Kidney (tissue), 14 donors: ENCODE results near the gene KLK8. TPM values are rescaled to one million over a fixed set of nuclear protein-coding genes. Genes with fewer than 3 reads are reported as not detected.
A peak's percentile ranks its signal among the peaks of the same experiment; 100 is the strongest.

Source experiments
- DNase-seq, 5 donors: peaks; one replicate each; pipeline ENCODE4 v3.0.0-alpha.2; 2013 to 2020
- FAIRE-seq: peaks from 2 replicates; lab custom pipeline; 2012; peaks lifted over from hg19 to GRCh38; lab: Jason Lieb, UNC
- H3K27ac ChIP-seq, 2 donors: one replicate each; pipeline ENCODE4 v1.7.0; 2013; ENCODE audit warnings: low read depth in 2 of 2, low read length in 2 of 2, inconsistent platforms in 1 of 2
- H3K27me3 ChIP-seq: one replicate; pipeline ENCODE4 v1.7.1; 2013; ENCODE audit warnings: low read length, inconsistent platforms; ENCODE audit not compliant: control insufficient read depth, insufficient read depth
- H3K36me3 ChIP-seq, 3 donors: one replicate each; pipeline versions ENCODE4 v1.7.0 to v1.7.1; 2013; ENCODE audit warnings: low read length in 3 of 3, control low read depth in 1 of 3, inconsistent platforms in 1 of 3; ENCODE audit not compliant: insufficient read depth in 3 of 3, control insufficient read depth in 2 of 3
- H3K4me1 ChIP-seq, 3 donors: one replicate each; pipeline versions ENCODE4 v1.7.0 to v1.7.1; 2013; ENCODE audit warnings: low read length in 3 of 3, inconsistent platforms in 1 of 3, low read depth in 1 of 3; ENCODE audit not compliant: control insufficient read depth in 2 of 3, insufficient read depth in 2 of 3
- H3K4me3 ChIP-seq, 3 donors: one replicate each; pipeline versions ENCODE4 v1.7.0 to v1.8.1; 2013; ENCODE audit warnings: low read length in 3 of 3, control low read depth in 1 of 3, inconsistent platforms in 1 of 3
- H3K9ac ChIP-seq, 3 donors: one replicate each; pipeline versions ENCODE4 v1.7.0 to v1.7.1; 2013; ENCODE audit warnings: low read length in 3 of 3, control low read depth in 1 of 3, inconsistent platforms in 1 of 3
- H3K9me3 ChIP-seq, 3 donors: one replicate each; pipeline versions ENCODE4 v1.7.0 to v1.7.1; 2013; ENCODE audit warnings: low read length in 3 of 3, control low read depth in 1 of 3, inconsistent platforms in 1 of 3; ENCODE audit not compliant: control insufficient read depth in 2 of 3, insufficient read depth in 1 of 3
- intact Hi-C: fragments of 100-400 bp; cut with DNase I; formaldehyde crosslinking; loops from one replicate; pipeline ENCODE4 v1.11.1; 2022
- polyA plus RNA-seq: library from polyadenylated mRNA; stranded (reverse); fragments of 350-450 nt; fragmentation: Illumina TruSeq; extraction: RNeasy Lipid Tissue Mini Kit (QIAGEN cat#74804); gene quantifications from one replicate; pipeline ENCODE4 v1.2.3, GENCODE V29; 2014; ENCODE audit warnings: low read depth, low replicate concordance; ENCODE audit not compliant: insufficient read depth
- total RNA-seq: library from RNA; stranded (reverse); fragmentation: NEBNext Ultra II Directional; extraction: Animal tissue kit (Norgen Biotek cat#: 25700); gene quantifications from one replicate; pipeline ENCODE4 v1.2.1, GENCODE V29; 2021
- TF ChIP-seq, protein P1 (sequence below): IDR thresholded peaks from 3 replicates; pipeline ENCODE4 v1.5.1; 2012; ENCODE audit warnings: mild to moderate bottlenecking, moderate library complexity, borderline replicate concordance; ENCODE audit not compliant: insufficient read depth; ENCODE audit errors: extremely low read depth
- donor health status: control.
- donor health status: control.
- donor health status: control.
- donor health status: control.
- donor health status: control.
- donor health status: DM: yes; HTN: yes; CAD: no.
- donor health status: Normal renal cell carcinoma (clear cell type).

The KLK8 gene
- total and polyA plus RNA-seq, 2 donors from 2014 or later = 1.3 to 4.2 TPM

DNA sequence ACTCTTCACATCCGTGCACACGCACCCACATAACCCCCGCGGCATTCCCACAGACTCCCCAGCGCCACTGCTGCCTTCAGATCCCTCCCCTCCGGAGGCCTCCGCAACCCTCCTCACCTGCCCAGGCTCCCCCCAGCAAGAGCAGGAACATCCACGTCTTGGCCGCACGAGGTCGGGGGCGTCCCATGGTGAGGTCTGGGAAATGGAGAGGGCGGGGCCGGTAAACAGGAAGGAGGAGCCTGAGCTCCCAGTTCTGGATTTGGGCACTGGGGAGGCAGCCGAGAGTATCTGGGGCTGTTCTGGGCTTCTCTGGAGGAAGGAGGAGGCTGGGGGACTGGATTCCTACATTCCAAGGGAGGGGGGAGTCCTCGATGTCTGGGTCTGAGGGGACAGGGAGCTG is 423 bp downstream of the KLK8 start:
- Histone ChIP-seq H3K9ac (no peak overlapping the region), H3K4me3 (no peak overlapping the region), H3K27ac (no peak overlapping the region), H3K27me3 (no peaks in the 10 kb centered on the region), H3K4me1 (no peaks in the 10 kb centered on the region), H3K36me3 (no peaks in the 10 kb centered on the region), H3K9me3 (no peaks in the 10 kb centered on the region)
- intact Hi-C loops = no loop called here
- FAIRE-seq = no peak
- DNase-seq = peak in 3 of 5 donors; percentile 41 to 51 (median 49)
- TF ChIP-seq, protein P1, sequence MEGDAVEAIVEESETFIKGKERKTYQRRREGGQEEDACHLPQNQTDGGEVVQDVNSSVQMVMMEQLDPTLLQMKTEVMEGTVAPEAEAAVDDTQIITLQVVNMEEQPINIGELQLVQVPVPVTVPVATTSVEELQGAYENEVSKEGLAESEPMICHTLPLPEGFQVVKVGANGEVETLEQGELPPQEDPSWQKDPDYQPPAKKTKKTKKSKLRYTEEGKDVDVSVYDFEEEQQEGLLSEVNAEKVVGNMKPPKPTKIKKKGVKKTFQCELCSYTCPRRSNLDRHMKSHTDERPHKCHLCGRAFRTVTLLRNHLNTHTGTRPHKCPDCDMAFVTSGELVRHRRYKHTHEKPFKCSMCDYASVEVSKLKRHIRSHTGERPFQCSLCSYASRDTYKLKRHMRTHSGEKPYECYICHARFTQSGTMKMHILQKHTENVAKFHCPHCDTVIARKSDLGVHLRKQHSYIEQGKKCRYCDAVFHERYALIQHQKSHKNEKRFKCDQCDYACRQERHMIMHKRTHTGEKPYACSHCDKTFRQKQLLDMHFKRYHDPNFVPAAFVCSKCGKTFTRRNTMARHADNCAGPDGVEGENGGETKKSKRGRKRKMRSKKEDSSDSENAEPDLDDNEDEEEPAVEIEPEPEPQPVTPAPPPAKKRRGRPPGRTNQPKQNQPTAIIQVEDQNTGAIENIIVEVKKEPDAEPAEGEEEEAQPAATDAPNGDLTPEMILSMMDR = no peak

DNA sequence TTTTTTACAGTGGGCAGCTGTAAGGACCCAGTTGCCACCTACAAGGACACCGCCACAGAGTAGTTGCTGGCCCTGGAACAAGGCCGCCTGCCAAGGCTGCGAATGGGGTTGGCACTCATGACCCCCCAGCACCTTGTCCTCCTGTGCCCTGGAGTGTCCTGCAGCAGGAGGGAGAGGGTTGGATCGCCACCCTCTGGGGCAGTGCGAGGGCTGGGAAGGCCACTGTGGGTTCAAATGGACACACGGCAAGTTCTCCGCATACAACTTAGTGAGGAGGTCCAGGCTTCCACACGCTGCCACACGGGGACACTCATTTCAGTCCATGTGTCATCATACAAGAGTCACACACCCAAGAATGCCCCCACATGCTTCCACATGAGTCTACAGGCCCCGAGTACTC is 978 bp downstream of the KLK8 start:
- Histone ChIP-seq H3K9ac (no peak overlapping the region), H3K27ac (no peak overlapping the region), H3K36me3 (no peaks in the 10 kb centered on the region), H3K27me3 (no peaks in the 10 kb centered on the region), H3K4me1 (no peaks in the 10 kb centered on the region), H3K9me3 (no peaks in the 10 kb centered on the region), H3K4me3 (no peak overlapping the region)
- intact Hi-C loops = no loop called here
- DNase-seq = no peak
- TF ChIP-seq, protein P1 = no peak
- FAIRE-seq = no peak

DNA sequence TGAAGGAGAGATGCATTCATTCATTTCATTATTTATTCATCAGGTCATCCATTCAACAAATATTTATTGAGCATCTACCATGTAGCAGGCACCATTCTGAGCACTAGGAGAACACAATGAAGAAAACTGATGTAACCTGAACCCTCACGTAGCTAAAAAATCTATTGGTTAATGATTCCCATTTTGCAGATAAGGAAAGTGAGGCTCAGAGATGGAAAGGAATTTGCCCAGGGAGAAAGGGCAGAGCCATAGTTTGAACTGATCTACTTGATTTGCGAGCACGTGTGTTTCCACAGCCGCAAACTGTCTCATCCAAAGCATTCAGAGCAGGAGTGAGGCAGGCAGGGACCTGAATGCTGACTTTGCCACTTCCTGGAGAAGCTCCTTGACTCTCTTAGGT is 2.7 kb downstream of the KLK8 start:
- FAIRE-seq = no peak
- Histone ChIP-seq H3K9ac (no peak overlapping the region), H3K4me3 (no peak overlapping the region), H3K27me3 (no peaks in the 10 kb centered on the region), H3K9me3 (no peaks in the 10 kb centered on the region), H3K36me3 (no peaks in the 10 kb centered on the region), H3K27ac (no peak overlapping the region), H3K4me1 (no peaks in the 10 kb centered on the region)
- TF ChIP-seq, protein P1 = no peak
- intact Hi-C loops = no loop called here
- DNase-seq = no peak

DNA sequence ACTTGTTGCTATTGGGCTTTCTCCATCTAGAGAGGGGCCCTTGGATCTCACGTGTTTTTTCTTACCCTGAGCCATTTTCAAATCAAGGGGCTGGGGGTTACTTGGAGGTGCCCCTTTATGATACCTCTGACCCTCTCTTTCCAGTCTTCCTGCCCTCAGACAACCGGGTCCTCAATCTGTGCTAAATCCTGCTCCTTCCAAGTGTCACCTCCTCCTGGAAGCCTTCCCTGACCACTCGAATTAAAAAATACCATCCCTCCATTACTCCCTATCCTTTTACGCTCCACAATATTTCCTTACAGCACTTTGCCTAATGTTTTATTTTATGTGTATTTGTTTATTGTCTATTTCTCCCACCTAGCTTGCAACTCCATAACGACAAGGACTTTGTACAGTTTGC is 3.3 kb downstream of the KLK8 start:
- no peaks in the 10 kb centered on the region for H3K9me3 ChIP-seq
- H3K9ac ChIP-seq = no peak overlapping the region
- H3K36me3 ChIP-seq = no peaks in the 10 kb centered on the region
- no peak overlapping the region for H3K4me3 ChIP-seq
- TF ChIP-seq, protein P1 = no peak
- H3K27ac ChIP-seq = no peak overlapping the region
- DNase-seq = no peak
- no peaks in the 10 kb centered on the region for H3K27me3 ChIP-seq
- intact Hi-C loops = no loop called here
- no peak for FAIRE-seq
- no peaks in the 10 kb centered on the region for H3K4me1 ChIP-seq
